HG03025 (cell line): ENCODE data around the gene SPATA31E1.
"Not testable (repeated sequence)": the region's sequence is repeated elsewhere in the genome, so short reads cannot be mapped to it uniquely, and the experiment has no call there.

Experiments
- ATAC-seq: cut with Tn5 transposase; IDR thresholded peaks from one replicate; pipeline ENCODE4 v1.9.1; 2021; ENCODE audit warnings: mild to moderate bottlenecking, moderate library complexity; ENCODE audit not compliant: unreplicated experiment, low FRiP score

SPATA31E1 gene

GRCh38 chr9:87882627-87883026 lies at the start of gene SPATA31E1:
SPATA31E1 (plus strand) TSS chr9:87882877; CDS start chr9:87882892, 15 bp downstream.
- no peak for ATAC-seq

GRCh38 chr9:87834357-87834756 lies 48.3 kb upstream of the SPATA31E1 start:
- no peak for ATAC-seq

GRCh38 chr9:87836536-87836935 lies 46.1 kb upstream of the SPATA31E1 start:
- ATAC-seq = no peak

- ATAC-seq = no peak
These were observed 45.5 kb upstream of the SPATA31E1 start for GRCh38 chr9:87836951-87837705.

- ATAC-seq = no peak
These were observed 42.5 kb upstream of the SPATA31E1 start for GRCh38 chr9:87840134-87840533.

- ATAC-seq = no peak
These were observed 39.6 kb upstream of the SPATA31E1 start for GRCh38 chr9:87842878-87843585.

- no peak for ATAC-seq
These were observed 38.2 kb upstream of the SPATA31E1 start for GRCh38 chr9:87844506-87844905.

- ATAC-seq = not testable (repeated sequence)
These were observed 34.9 kb upstream of the SPATA31E1 start for GRCh38 chr9:87847817-87848216.

GRCh38 chr9:87849144-87849758 lies 33.4 kb upstream of the SPATA31E1 start:
- ATAC-seq = no peak

GRCh38 chr9:87850391-87850790 lies 32.3 kb upstream of the SPATA31E1 start:
- ATAC-seq = no peak

GRCh38 chr9:87851186-87851585 lies 31.5 kb upstream of the SPATA31E1 start:
- ATAC-seq = not testable (repeated sequence)

GRCh38 chr9:87853302-87853701 lies 29.4 kb upstream of the SPATA31E1 start:
- ATAC-seq = no peak

GRCh38 chr9:87853876-87854579 lies 28.6 kb upstream of the SPATA31E1 start:
- no peak for ATAC-seq

- ATAC-seq = no peak
These were observed 28.1 kb upstream of the SPATA31E1 start for GRCh38 chr9:87854580-87854955.

- no peak for ATAC-seq
These were observed 27.6 kb upstream of the SPATA31E1 start for GRCh38 chr9:87855061-87855460.

- no peak for ATAC-seq
These were observed 25.3 kb upstream of the SPATA31E1 start for GRCh38 chr9:87857141-87857947.

- no peak for ATAC-seq
These were observed 24.7 kb upstream of the SPATA31E1 start for GRCh38 chr9:87857948-87858335.

GRCh38 chr9:87859137-87859536 lies 23.5 kb upstream of the SPATA31E1 start:
- no peak for ATAC-seq

GRCh38 chr9:87859786-87860185 lies 22.9 kb upstream of the SPATA31E1 start:
- no peak for ATAC-seq

- no peak for ATAC-seq
These were observed 21.3 kb upstream of the SPATA31E1 start for GRCh38 chr9:87861332-87861731.
